ENCODE measurements around the gene ZACN.

DNA sequence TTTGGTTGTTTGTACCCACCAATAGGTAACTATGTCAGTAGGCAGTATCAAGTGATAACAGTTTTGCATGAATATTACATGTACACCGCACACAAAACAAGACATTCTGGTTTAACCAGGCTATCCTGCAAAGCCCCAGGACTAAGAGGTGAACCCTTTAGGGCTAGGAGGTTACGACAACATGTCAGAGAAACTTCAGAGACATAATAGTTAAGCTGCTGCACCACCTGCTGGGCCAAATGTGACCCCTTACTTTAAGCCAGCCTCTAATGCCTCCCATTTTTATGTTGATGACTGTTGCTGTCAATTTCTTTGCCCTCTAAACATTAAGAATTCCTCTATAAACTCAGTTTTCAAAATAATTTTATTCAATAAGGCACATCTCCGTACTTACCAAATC lies 22.1 kb upstream of the ZACN start:
- TF ChIP-seq, protein P1, sequence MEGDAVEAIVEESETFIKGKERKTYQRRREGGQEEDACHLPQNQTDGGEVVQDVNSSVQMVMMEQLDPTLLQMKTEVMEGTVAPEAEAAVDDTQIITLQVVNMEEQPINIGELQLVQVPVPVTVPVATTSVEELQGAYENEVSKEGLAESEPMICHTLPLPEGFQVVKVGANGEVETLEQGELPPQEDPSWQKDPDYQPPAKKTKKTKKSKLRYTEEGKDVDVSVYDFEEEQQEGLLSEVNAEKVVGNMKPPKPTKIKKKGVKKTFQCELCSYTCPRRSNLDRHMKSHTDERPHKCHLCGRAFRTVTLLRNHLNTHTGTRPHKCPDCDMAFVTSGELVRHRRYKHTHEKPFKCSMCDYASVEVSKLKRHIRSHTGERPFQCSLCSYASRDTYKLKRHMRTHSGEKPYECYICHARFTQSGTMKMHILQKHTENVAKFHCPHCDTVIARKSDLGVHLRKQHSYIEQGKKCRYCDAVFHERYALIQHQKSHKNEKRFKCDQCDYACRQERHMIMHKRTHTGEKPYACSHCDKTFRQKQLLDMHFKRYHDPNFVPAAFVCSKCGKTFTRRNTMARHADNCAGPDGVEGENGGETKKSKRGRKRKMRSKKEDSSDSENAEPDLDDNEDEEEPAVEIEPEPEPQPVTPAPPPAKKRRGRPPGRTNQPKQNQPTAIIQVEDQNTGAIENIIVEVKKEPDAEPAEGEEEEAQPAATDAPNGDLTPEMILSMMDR (IDR thresholded peaks at IDR 0.05) = no peak
- no peak for TF ChIP-seq EZH2 (IDR thresholded peaks at IDR 0.05)
- no peak for TF ChIP-seq EZH2phosphoT487 (IDR thresholded peaks at IDR 0.05)

All from neural progenitor cell (in vitro differentiated cells).